ENCODE measurements around the gene PRLR. TPM values are rescaled to one million over a fixed set of nuclear protein-coding genes. Genes with fewer than 3 reads are reported as not detected.

Gene PRLR
- total and polyA plus RNA-seq, 2 of the 13 experiments (the other 11 are each of a cell fraction or from before 2014, with no cell fraction given): 12.2 to 13.3 TPM

- no peak for TF ChIP-seq BHLHE40 (IDR thresholded peaks at IDR 0.05; ENCODE audit: low read length)
- TF ChIP-seq SIX4 (CRISPR knock-in tag; IDR thresholded peaks at IDR 0.05): no peak
- TF ChIP-seq HMG20B (CRISPR knock-in tag; conservative IDR thresholded peaks at IDR 0.05): no peak
- no peak for TF ChIP-seq ZNF670 (CRISPR knock-in tag; IDR thresholded peaks at IDR 0.05; ENCODE audit: borderline replicate concordance)
- no peak for TF ChIP-seq ZNF550 (CRISPR knock-in tag; IDR thresholded peaks at IDR 0.05; ENCODE audit: borderline replicate concordance)
- TF ChIP-seq NCOA5 (CRISPR knock-in tag; IDR thresholded peaks at IDR 0.05): no peak
- TF ChIP-seq ZBTB8A (CRISPR knock-in tag; IDR thresholded peaks at IDR 0.05; ENCODE audit: borderline replicate concordance, low read depth): no peak
- TF ChIP-seq IRX3 (CRISPR knock-in tag; IDR thresholded peaks at IDR 0.05; ENCODE audit: borderline replicate concordance, low read depth): no peak
- TF ChIP-seq SP4 (CRISPR knock-in tag; IDR thresholded peaks at IDR 0.05): no peak
- no peak for TF ChIP-seq MEIS2 (CRISPR knock-in tag; IDR thresholded peaks at IDR 0.05)
- TF ChIP-seq KLF9 (CRISPR knock-in tag; IDR thresholded peaks at IDR 0.05; ENCODE audit: low read depth): no peak
- TF ChIP-seq NRL (CRISPR knock-in tag; IDR thresholded peaks at IDR 0.05; ENCODE audit: borderline replicate concordance): no peak
- TF ChIP-seq ZNF460 (CRISPR knock-in tag; IDR thresholded peaks at IDR 0.05; ENCODE audit: borderline replicate concordance): no peak
- TF ChIP-seq, protein P1, sequence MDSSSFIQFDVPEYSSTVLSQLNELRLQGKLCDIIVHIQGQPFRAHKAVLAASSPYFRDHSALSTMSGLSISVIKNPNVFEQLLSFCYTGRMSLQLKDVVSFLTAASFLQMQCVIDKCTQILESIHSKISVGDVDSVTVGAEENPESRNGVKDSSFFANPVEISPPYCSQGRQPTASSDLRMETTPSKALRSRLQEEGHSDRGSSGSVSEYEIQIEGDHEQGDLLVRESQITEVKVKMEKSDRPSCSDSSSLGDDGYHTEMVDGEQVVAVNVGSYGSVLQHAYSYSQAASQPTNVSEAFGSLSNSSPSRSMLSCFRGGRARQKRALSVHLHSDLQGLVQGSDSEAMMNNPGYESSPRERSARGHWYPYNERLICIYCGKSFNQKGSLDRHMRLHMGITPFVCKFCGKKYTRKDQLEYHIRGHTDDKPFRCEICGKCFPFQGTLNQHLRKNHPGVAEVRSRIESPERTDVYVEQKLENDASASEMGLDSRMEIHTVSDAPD (CRISPR knock-in tag; IDR thresholded peaks at IDR 0.05): no peak
- no peak for TF ChIP-seq RAD21 (CRISPR knock-in tag; IDR thresholded peaks at IDR 0.05)
- no peak for TF ChIP-seq ZNF562 (CRISPR knock-in tag; IDR thresholded peaks at IDR 0.05; ENCODE audit: borderline replicate concordance)
- no peak for TF ChIP-seq RBM22 (optimal IDR thresholded peaks at IDR 0.05; ENCODE audit: low read length)
- no peak for TF ChIP-seq ZSCAN22 (CRISPR knock-in tag; IDR thresholded peaks at IDR 0.05)
- no peak for TF ChIP-seq ZNF883 (CRISPR knock-in tag; IDR thresholded peaks at IDR 0.05; ENCODE audit: not compliant biosample characterization)
- TF ChIP-seq ELF3 (CRISPR knock-in tag; IDR thresholded peaks at IDR 0.05): no peak
- no peak for TF ChIP-seq PCBP2 (optimal IDR thresholded peaks at IDR 0.05; ENCODE audit: low read depth, low read length, poor library complexity, severe bottlenecking)
- no peak for TF ChIP-seq PRMT3 (CRISPR knock-in tag; IDR thresholded peaks at IDR 0.05; ENCODE audit: borderline replicate concordance, low read depth)
- TF ChIP-seq ELF4 (CRISPR knock-in tag; IDR thresholded peaks at IDR 0.05; ENCODE audit: borderline replicate concordance): no peak
- TF ChIP-seq CHD2 (IDR thresholded peaks at IDR 0.05; ENCODE audit: low read depth, low read length): no peak
- no peak for TF ChIP-seq SCMH1 (CRISPR knock-in tag; IDR thresholded peaks at IDR 0.05; ENCODE audit: borderline replicate concordance)
- TF ChIP-seq HMGXB4 (CRISPR knock-in tag; IDR thresholded peaks at IDR 0.05; ENCODE audit: borderline replicate concordance in 1 of 2, low read depth in 1 of 2): no peak
- TF ChIP-seq GATA4 (IDR thresholded peaks at IDR 0.05; ENCODE audit: borderline replicate concordance, low read depth): no peak
- TF ChIP-seq ZNF776 (CRISPR knock-in tag; IDR thresholded peaks at IDR 0.05): no peak
- TF ChIP-seq, protein P2, sequence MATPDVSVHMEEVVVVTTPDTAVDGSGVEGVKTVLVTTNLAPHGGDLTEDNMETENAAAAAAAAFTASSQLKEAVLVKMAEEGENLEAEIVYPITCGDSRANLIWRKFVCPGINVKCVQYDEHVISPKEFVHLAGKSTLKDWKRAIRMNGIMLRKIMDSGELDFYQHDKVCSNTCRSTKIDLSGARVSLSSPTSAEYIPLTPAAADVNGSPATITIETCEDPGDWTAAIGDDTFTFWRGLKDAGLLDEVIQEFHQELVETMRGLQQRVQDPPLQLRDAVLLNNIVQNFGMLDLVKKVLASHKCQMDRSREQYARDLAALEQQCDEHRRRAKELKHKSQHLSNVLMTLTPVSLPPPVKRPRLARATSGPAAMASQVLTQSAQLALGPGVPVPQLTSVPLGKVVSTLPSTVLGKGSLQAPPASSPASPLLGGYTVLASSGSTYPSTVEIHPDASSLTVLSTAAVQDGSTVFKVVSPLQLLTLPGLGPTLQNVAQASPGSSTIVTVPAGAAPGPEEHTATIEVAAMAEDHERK (CRISPR knock-in tag; IDR thresholded peaks at IDR 0.05; ENCODE audit: low read depth): no peak
These were observed 70.9 kb downstream of the PRLR start (continued) for GRCh38 chr5:35159370-35159742.
